ENCODE results near the gene TACO1. TPM values are rescaled to one million over a fixed set of nuclear protein-coding genes. Genes with fewer than 3 reads are reported as not detected.

Gene TACO1
- total RNA-seq, 4 donors from 2014 or later, result 28.7 to 37.4 (median 30.6) TPM

- intact Hi-C loops (cut with DNase I; ENCODE audit: low total_unique reads), result no loop called here
- Histone ChIP-seq H3K9me3 (no peaks in the 10 kb centered on the region), H3K27me3 (no peaks in the 10 kb centered on the region), H3K4me3 (no peak overlapping the region), H3K4me1 (peaks cover 19 to 24% of the 10 kb centered on the region in 2 donors), H3K27ac (no peak overlapping the region), H3K36me3 (no peaks in the 10 kb centered on the region)
- DNase-seq (no peak), ATAC-seq (no peak)
- TF ChIP-seq CTCF (IDR thresholded peaks at IDR 0.05 in 4 of 5, conservative IDR thresholded peaks at IDR 0.05 in 1 of 5), result no peak
- no peak for TF ChIP-seq POLR2A (IDR thresholded peaks at IDR 0.05)
- in situ Hi-C loops (cut with MboI; ENCODE audit: low sequenced_read_pairs in 4 of 4), result no loop called here
Observed at GRCh38 chr17:63647065-63647725, 46.5 kb downstream of the TACO1 start.

- H3K36me3 ChIP-seq, result peaks cover 0 to 7% of the 10 kb centered on the region in 2 donors
- no peaks in the 10 kb centered on the region for H3K9me3 ChIP-seq
- in situ Hi-C loops (cut with MboI; ENCODE audit: low sequenced_read_pairs in 4 of 4), result no loop called here
- no peaks in the 10 kb centered on the region for H3K27me3 ChIP-seq
- TF ChIP-seq CTCF (IDR thresholded peaks at IDR 0.05 in 4 of 5, conservative IDR thresholded peaks at IDR 0.05 in 1 of 5), result no peak
- TF ChIP-seq POLR2A (IDR thresholded peaks at IDR 0.05), result no peak
- DNase-seq, result no peak
- H3K27ac ChIP-seq, result no peak overlapping the region
- ATAC-seq, result no peak
- no peak overlapping the region for H3K4me3 ChIP-seq
- peaks cover 19 to 30% of the 10 kb centered on the region in 2 donors for H3K4me1 ChIP-seq
- intact Hi-C loops (cut with DNase I; ENCODE audit: low total_unique reads), result no loop called here
Observed at GRCh38 chr17:63647936-63648335, 47.2 kb downstream of the TACO1 start.

GRCh38 chr17:63649813-63650212, 49.1 kb downstream of the TACO1 start:
- Histone ChIP-seq H3K4me1 (peaks cover 19 to 35% of the 10 kb centered on the region in 2 donors), H3K36me3 (peaks cover 3 to 11% of the 10 kb centered on the region in 2 donors), H3K4me3 (no peak overlapping the region), H3K27ac (no peak overlapping the region), H3K9me3 (no peaks in the 10 kb centered on the region), H3K27me3 (no peaks in the 10 kb centered on the region)
- intact Hi-C loops (cut with DNase I; ENCODE audit: low total_unique reads), result no loop called here
- no peak for ATAC-seq
- no peak for DNase-seq
- TF ChIP-seq POLR2A (IDR thresholded peaks at IDR 0.05) (no peak), CTCF (IDR thresholded peaks at IDR 0.05 in 4 of 5, conservative IDR thresholded peaks at IDR 0.05 in 1 of 5) (no peak)
- in situ Hi-C loops (cut with MboI; ENCODE audit: low sequenced_read_pairs in 4 of 4), result no loop called here

GRCh38 chr17:63652106-63652505, 51.4 kb downstream of the TACO1 start:
- peaks cover 2 to 15% of the 10 kb centered on the region in 2 donors for H3K4me1 ChIP-seq
- no peaks in the 10 kb centered on the region for H3K27me3 ChIP-seq
- no peak overlapping the region for H3K27ac ChIP-seq
- in situ Hi-C loops (cut with MboI; ENCODE audit: low sequenced_read_pairs in 4 of 4), result no loop called here
- H3K36me3 ChIP-seq, result peaks cover 3 to 11% of the 10 kb centered on the region in 2 donors
- ATAC-seq (no peak), DNase-seq (no peak)
- H3K4me3 ChIP-seq, result no peak overlapping the region
- intact Hi-C loops (cut with DNase I; ENCODE audit: low total_unique reads), result no loop called here
- no peak for TF ChIP-seq POLR2A (IDR thresholded peaks at IDR 0.05)
- TF ChIP-seq CTCF (IDR thresholded peaks at IDR 0.05 in 4 of 5, conservative IDR thresholded peaks at IDR 0.05 in 1 of 5), result no peak
- no peaks in the 10 kb centered on the region for H3K9me3 ChIP-seq

GRCh38 chr17:63653050-63653449, 52.4 kb downstream of the TACO1 start:
- no peaks in the 10 kb centered on the region for H3K27me3 ChIP-seq
- no peak for DNase-seq
- ATAC-seq, result no peak
- H3K4me1 ChIP-seq, result peaks cover 0 to 11% of the 10 kb centered on the region in 2 donors
- TF ChIP-seq POLR2A (IDR thresholded peaks at IDR 0.05), result no peak
- no peak for TF ChIP-seq CTCF (IDR thresholded peaks at IDR 0.05 in 4 of 5, conservative IDR thresholded peaks at IDR 0.05 in 1 of 5)
- no peaks in the 10 kb centered on the region for H3K9me3 ChIP-seq
- in situ Hi-C loops (cut with MboI; ENCODE audit: low sequenced_read_pairs in 4 of 4) (no loop called here), intact Hi-C loops (cut with DNase I; ENCODE audit: low total_unique reads) (no loop called here)
- peaks cover 3 to 16% of the 10 kb centered on the region in 2 donors for H3K36me3 ChIP-seq
- no peak overlapping the region for H3K4me3 ChIP-seq
- H3K27ac ChIP-seq, result no peak overlapping the region
